Fibroblast of skin of right quadriceps (primary cell): Measurements from ENCODE around the gene MTHFD2L.
A peak's percentile ranks its signal among the peaks of the same experiment; 100 is the strongest.
"Not testable (repeated sequence)": the region's sequence is repeated elsewhere in the genome, so short reads cannot be mapped to it uniquely, and the experiment has no call there.

Source experiments
- DNase-seq: peaks from one replicate; pipeline ENCODE4 v3.0.0-alpha.2; 2013

The MTHFD2L gene

DNA sequence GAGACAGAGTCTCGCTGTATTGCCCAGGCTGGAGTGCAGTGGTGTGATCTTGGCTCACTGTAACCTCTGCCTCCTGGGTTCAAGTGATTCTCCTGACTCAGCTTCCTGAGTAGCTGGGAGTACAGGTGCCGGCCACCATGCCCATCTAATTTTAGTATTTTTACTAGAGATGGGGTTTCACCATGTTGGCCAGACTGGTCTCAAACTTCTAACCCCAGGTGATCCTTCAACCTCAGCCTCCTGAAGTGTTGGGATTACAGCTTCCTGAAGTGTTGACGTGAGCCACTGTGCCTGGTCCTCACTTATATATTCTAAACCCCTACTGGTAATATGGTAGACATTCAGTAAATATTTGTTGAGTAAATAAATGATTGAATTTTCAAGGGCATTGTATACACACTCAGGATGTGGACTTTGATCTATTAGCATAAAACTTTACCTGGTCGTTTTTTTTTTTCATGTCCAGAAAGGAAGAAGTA lies 33.0 kb downstream of the MTHFD2L start:
- no peak for DNase-seq

DNA sequence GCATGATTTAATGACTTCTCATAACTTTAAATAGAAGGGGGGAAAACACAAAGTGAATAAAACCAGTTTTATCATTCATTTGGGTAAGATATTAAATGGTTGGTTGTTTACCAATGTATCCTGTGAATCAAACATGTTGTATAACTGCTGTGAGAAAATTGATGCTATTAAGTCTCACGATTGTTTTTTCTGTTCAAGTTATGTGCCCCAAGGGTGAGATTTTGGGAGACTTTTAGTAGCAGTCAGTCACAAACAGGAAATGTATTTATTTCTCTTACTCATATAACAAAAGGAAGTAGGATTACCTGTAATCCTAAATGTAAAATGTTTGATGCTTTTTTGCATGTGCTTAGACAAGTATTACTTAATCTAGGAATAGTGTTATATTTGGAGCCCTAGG lies 39.2 kb downstream of the MTHFD2L start:
- DNase-seq: no peak

DNA sequence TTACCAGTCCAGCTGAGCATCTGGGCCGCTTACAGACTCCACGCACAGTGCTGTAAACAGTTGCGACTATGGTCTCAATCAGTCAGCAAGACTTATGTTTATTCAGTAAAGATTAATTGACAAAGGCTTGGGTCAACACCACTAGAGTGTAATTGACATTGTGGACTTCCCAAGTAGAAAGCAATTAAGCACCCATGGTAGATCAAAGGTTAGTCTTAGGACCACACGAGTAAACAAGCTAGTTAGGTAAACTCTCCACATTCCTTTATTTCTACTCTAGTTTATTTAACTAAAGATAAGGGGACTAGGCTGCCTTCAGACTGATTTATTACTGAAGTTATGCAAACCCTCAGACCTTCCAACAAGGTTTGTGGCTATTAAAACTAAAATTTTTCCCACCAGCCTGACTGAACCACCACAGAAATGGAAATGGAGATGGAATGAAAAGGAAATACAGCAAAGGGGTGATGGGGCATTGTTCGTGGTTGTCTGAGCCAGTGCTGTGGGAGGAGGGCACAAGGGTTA lies 44.2 kb downstream of the MTHFD2L start:
- DNase-seq: peak; percentile 48

- no peak for DNase-seq
Observed at GRCh38 chr4:74203467-74203866, 45.5 kb downstream of the MTHFD2L start.

GRCh38 chr4:74205046-74205445 lies 47.1 kb downstream of the MTHFD2L start:
- no peak for DNase-seq

DNA sequence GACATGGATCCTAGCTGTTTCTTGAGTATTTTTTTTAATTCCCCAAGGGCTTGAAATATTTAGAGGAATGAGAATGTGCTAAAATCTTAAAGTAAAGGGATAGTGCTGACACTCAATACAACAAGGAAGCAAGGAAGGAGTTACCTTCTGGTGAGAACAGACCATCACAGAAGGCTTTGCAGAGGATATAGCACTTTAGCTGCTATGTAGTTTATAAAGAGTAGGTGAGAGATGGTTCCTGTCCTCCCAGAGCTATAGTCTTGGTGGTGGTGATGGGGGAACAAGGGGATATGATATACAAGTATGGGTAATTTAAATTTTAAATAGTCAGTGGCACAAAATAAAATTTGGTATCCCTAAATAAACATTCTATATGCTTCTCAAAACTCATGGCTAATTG lies 47.6 kb downstream of the MTHFD2L start:
- no peak for DNase-seq

DNA sequence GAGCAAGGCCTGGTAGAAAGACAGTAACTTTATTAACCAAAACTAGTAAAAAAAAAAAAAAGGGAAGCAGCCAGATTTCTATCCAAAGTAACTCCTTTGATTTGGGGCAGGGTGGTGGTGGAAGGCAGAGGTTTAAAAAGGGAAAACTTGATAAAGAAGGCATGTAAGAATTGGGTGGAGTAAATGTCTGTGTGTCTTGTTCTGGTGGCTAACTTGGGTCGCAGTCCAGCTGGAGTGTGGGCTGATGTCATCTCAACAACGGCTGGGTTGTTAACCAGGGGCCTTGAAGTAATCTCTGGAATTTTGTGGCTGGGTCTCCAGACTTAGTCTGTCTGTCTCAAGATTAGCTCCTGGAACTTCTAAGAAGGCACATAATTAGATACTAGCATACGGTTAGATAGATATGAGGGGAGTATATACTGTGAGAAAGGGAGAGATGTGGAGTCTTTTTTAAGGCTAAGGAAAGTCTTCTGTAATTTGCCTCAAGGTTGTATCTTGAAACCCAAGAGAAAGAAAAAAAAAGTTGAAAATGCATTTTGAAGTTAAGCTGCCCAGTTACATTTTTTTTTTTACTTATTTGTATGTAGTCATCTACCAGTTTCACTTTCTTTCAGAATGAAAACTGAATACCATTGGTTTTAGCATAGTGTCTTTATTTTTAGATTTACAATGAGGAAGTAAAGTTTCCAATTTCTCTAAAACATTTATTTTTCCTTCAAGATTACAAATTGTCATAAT lies 48.3 kb downstream of the MTHFD2L start:
- DNase-seq: peak; percentile 48

- not testable (repeated sequence) for DNase-seq
Observed at GRCh38 chr4:74214457-74215159, 56.7 kb downstream of the MTHFD2L start.

- not testable (repeated sequence) for DNase-seq
Observed at GRCh38 chr4:74215236-74215635, 57.3 kb downstream of the MTHFD2L start.

GRCh38 chr4:74217365-74217764 lies 59.4 kb downstream of the MTHFD2L start:
- peak; percentile 59 for DNase-seq

- peak; percentile 32 for DNase-seq
Observed at GRCh38 chr4:74218201-74218600, 60.3 kb downstream of the MTHFD2L start.

DNA sequence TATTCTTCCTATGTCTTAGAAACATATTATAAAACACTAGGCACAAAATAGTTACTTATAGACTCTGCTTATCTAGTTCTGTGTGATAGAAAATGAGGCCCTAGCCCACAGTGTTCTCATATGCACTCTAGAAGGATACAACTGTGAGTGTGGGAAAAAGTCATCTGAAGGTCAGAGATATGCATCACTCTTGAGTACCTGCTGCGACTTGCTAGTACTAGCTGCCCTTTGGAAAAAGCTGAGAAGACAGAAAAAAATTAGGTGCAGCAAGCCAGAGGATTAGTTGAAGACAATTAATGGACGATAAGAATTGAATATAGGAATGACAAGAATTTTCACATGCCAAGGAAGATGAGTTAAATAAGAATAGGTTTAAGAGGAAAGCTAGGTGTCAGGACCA lies 61.3 kb downstream of the MTHFD2L start:
- no peak for DNase-seq

GRCh38 chr4:74223098-74223497 lies 65.2 kb downstream of the MTHFD2L start:
- no peak for DNase-seq

- peak; percentile 82 for DNase-seq
Observed at GRCh38 chr4:74223801-74224200, 65.9 kb downstream of the MTHFD2L start.

- DNase-seq: peak; percentile 68
Observed at GRCh38 chr4:74228691-74229640, 71.0 kb downstream of the MTHFD2L start.

- peak; percentile 88 for DNase-seq
Observed at GRCh38 chr4:74230902-74231499, 73.1 kb downstream of the MTHFD2L start.

DNA sequence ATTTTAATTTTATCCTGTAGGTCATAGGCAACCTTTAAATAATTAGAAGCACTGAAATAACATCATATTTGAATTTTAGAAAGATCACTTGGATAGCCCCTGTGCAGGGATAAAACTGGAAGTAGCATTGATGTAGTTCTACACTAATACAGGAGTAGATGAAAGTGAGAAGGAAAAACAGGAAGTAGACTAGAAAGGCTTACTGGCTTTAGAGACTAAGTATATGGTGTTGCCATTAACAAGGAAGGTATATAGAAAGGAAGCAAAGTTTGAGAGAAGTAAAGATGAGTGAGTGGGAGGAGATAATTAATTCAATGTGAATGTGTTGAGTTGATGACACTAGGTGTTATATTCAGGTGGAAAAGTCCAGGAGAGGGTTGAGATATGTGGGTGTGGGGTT lies 77.2 kb downstream of the MTHFD2L start:
- DNase-seq: no peak

- no peak for DNase-seq
Observed at GRCh38 chr4:74237425-74237966, 79.6 kb downstream of the MTHFD2L start.

- no peak for DNase-seq
Observed at GRCh38 chr4:74244049-74244448, 86.1 kb downstream of the MTHFD2L start.

DNA sequence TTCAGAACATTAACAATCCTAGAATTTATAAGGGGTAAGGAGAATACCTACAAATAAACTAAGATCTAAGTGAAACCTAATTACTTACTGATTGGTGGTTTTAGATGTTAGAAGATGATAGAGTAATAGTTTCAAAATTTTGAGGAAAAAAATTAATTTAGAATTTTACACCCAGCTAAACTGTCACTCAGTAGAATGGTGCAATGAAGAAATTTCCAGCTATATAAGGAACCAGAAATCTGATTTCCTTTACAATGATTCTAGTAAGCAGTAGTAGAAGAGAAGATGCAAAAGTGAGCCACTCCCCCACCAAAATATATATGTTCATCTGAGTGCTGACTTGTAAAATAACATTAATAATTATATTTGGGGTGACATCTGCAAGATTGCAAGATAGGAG lies 95.0 kb downstream of the MTHFD2L start:
- DNase-seq: no peak

DNA sequence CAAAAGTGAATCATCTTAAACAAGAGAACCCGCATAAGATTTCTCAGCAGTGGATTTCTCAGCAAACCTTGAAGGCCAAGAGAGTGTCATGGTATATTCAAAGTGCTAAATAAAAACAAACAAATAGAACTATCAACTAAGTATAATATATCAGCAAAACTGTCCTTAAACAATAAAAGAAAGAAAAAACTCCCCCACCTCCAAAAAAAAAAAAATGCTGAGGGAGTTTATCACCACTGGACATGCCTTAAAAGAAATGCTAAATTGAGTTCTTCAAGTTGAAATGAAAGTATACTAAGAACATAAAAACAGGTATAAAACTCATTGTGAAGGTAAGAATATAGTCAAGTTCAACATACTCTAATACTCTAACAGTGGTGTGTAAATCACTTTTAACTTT lies 96.5 kb downstream of the MTHFD2L start:
- no peak for DNase-seq

GRCh38 chr4:74255096-74255495 lies 97.2 kb downstream of the MTHFD2L start:
- no peak for DNase-seq
